Testis (tissue), 3 donors: ENCODE measurements around the gene PRELID3B. TPM values are rescaled to one million over a fixed set of nuclear protein-coding genes. Genes with fewer than 3 reads are reported as not detected.

ENCODE experiments used
- DNase-seq: peaks from one replicate; pipeline ENCODE4 v3.0.0-alpha.2; 2019
- H3K27ac ChIP-seq, 2 donors: fragments of 200-600 bp; sonication (generic); one replicate each; pipeline ENCODE4 v1.5.1; 2019
- H3K27me3 ChIP-seq: fragments of 200-600 bp; sonication (generic); one replicate; pipeline ENCODE4 v1.5.1; 2019
- H3K36me3 ChIP-seq: fragments of 200-600 bp; sonication (generic); one replicate; pipeline ENCODE4 v1.5.1; 2017; ENCODE audit warnings: low read depth; ENCODE audit errors: missing control alignments
- H3K4me1 ChIP-seq: fragments of 200-600 bp; sonication (generic); one replicate; pipeline ENCODE4 v1.5.1; 2019
- H3K4me3 ChIP-seq, 2 donors: fragments of 200-600 bp; sonication (generic); one replicate each; pipeline ENCODE4 v1.5.1; 2017 to 2019
- H3K9me3 ChIP-seq: fragments of 200-600 bp; sonication (generic); one replicate; pipeline ENCODE4 v1.5.1; 2017
- POLR2A ChIP-seq: fragments of 450-650 bp; IDR thresholded peaks from one replicate; pipeline ENCODE4 v1.6.1; 2017; ENCODE audit warnings: antibody characterized with exemption, mild to moderate bottlenecking, moderate library complexity
- WGBS, 2 donors: methylation state at CpG; one replicate each; pipeline ENCODE4 v1.1.5; 2018; 5-methylcytosine and 5-hydroxymethylcytosine counted together
- intact Hi-C: fragments of 100-400 bp; cut with DNase I; formaldehyde crosslinking; loops from one replicate; pipeline ENCODE4 v1.15.1; 2023; ENCODE audit warnings: low total_unique reads
- polyA plus RNA-seq: library from polyadenylated mRNA; stranded (reverse); fragments of 350-450 nt; fragmentation: Illumina TruSeq; extraction: RNeasy Lipid Tissue Mini Kit (QIAGEN cat#74804); gene quantifications from one replicate; pipeline ENCODE4 v1.2.3, GENCODE V29; 2014; ENCODE audit warnings: low read depth, low replicate concordance; ENCODE audit not compliant: insufficient read depth
- total RNA-seq, 2 donors: library from RNA; depleted of rRNA; stranded (reverse); fragments of >200 nt; gene quantifications; one replicate each; pipeline ENCODE4 v1.2.3, GENCODE V29; 2016
- TF ChIP-seq, protein P1 (sequence below), 3 experiments: fragments of 450-650 bp in 2 of 3; fragments of 200-600 bp in 1 of 3; sonication (generic) in 1 of 3; IDR thresholded peaks; one replicate each; pipeline ENCODE4 v1.5.1; 2016 to 2019; ENCODE audit warnings: antibody characterized with exemption in 3 of 3, mild to moderate bottlenecking in 2 of 3, moderate library complexity in 1 of 3

PRELID3B gene
- total and polyA plus RNA-seq, 3 donors from 2014 or later = 29.1 to 54.3 (median 35.3) TPM

DNA sequence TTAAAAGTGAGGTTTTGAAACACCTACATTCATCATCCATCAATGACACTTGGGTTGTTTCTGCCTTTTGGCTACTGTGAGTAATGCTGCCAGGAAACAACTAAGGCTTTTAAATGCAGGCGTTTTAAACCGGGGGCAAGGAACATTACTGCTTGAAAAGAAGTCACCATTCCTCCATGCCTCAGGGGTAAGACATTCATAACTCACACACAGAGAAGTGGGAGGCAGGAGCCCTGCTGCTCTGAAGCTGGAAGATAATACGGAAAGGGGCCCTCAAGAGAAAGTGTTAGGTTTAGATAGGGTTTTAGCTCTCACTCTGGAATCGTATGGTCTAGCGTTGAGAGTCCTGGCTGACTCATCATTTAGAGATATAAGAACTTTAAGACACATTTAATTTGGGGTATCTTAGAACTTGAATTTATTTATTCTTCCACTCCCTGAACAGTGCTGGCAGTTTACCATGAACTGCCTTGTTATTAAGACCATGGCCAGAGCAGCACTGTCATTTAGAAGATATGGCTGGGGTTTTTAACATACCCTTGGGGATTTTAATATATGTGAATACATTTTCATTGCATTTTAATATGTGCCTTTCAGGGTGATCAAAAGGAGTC is 21.5 kb downstream of the PRELID3B start:
- TF ChIP-seq POLR2A = no peak
- TF ChIP-seq, protein P1, sequence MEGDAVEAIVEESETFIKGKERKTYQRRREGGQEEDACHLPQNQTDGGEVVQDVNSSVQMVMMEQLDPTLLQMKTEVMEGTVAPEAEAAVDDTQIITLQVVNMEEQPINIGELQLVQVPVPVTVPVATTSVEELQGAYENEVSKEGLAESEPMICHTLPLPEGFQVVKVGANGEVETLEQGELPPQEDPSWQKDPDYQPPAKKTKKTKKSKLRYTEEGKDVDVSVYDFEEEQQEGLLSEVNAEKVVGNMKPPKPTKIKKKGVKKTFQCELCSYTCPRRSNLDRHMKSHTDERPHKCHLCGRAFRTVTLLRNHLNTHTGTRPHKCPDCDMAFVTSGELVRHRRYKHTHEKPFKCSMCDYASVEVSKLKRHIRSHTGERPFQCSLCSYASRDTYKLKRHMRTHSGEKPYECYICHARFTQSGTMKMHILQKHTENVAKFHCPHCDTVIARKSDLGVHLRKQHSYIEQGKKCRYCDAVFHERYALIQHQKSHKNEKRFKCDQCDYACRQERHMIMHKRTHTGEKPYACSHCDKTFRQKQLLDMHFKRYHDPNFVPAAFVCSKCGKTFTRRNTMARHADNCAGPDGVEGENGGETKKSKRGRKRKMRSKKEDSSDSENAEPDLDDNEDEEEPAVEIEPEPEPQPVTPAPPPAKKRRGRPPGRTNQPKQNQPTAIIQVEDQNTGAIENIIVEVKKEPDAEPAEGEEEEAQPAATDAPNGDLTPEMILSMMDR (IDR thresholded peaks at IDR 0.05) = no peak
- DNase-seq = peak; percentile 6
- Histone ChIP-seq H3K27ac (no peak overlapping the region), H3K36me3 (no peaks in the 10 kb centered on the region), H3K4me1 (peaks cover 21% of the 10 kb centered on the region), H3K4me3 (no peak overlapping the region), H3K9me3 (no peaks in the 10 kb centered on the region), H3K27me3 (no peaks in the 10 kb centered on the region)
- 57 to 76% methylated on average over 5 of the region's 5 CpGs for WGBS, 2 donors
- intact Hi-C loops = loop anchor here (10.0 kb wide), 1 partner anchor 136 kb away; no protein-coding TSS in a partner anchor

DNA sequence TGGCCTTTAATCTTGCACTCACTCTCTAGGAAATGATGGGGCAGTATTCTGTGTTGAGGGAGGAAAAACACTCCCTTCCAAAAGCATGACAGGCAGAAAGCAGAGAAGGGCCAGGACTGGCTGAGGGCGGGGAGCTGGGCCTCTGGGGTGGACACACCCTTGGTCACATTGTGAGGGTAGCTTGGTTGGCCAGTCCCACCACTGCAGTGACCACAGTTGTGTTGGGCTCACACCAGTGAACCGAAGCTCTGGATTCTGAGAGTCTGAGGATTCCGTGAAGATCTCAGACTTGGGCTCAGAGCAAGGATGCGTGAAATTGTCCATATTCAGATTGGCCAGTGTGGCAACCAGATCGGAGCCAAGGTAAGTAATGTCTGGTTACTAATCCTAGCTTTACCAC is 23.4 kb downstream of the PRELID3B start, which contains the start of gene TUBB1:
Gene TUBB1 (plus strand): TSS at position 213 of the 400 bp plus-strand sequence. CDS start 94 bp downstream, at position 307.
- no peak within 1 kb of the TSS for H3K27ac ChIP-seq
- WGBS, 2 donors = 82 to 97% methylated on average over 4 to 5 of the region's 5 CpGs
- H3K4me3 ChIP-seq = no peak within 1 kb of the TSS
- peaks cover 21% of the 10 kb centered on the region for H3K4me1 ChIP-seq
- no peak for DNase-seq
- no peaks in the 10 kb centered on the region for H3K9me3 ChIP-seq
- TF ChIP-seq POLR2A = no peak
- TF ChIP-seq, protein P1 (IDR thresholded peaks at IDR 0.05) = no peak
- intact Hi-C loops = no loop called here
- no peaks in the 10 kb centered on the region for H3K36me3 ChIP-seq
- H3K27me3 ChIP-seq = no peaks in the 10 kb centered on the region

DNA sequence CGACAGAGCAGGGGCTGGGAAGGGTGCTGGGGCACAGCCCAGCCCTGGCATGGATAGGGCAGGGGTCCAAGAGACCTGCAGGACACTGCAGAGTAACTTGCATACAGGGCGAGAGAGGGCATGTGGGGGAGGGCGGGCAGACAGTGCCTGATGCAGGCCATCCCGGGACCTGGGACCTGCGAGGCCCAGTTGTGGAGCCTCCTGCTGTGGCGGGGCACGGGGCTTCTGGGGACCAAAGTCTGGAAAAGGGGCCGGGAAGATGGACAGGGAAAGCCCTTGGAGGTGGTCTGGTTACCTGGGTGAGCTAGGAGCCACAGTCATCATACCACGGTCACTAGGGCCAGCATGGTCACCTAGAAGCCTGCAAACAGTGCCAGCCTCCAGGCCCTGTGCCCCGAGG is 23.8 kb downstream of the PRELID3B start:
- no peaks in the 10 kb centered on the region for H3K27me3 ChIP-seq
- H3K4me1 ChIP-seq = peaks cover 21% of the 10 kb centered on the region
- H3K27ac ChIP-seq = no peak overlapping the region
- WGBS, 2 donors = 90 to 93% methylated on average over 10 of the region's 10 CpGs
- intact Hi-C loops = no loop called here
- TF ChIP-seq, protein P1 (IDR thresholded peaks at IDR 0.05) = no peak
- TF ChIP-seq POLR2A = no peak
- no peak overlapping the region for H3K4me3 ChIP-seq
- H3K9me3 ChIP-seq = no peaks in the 10 kb centered on the region
- no peaks in the 10 kb centered on the region for H3K36me3 ChIP-seq
- DNase-seq = peak; percentile 9

DNA sequence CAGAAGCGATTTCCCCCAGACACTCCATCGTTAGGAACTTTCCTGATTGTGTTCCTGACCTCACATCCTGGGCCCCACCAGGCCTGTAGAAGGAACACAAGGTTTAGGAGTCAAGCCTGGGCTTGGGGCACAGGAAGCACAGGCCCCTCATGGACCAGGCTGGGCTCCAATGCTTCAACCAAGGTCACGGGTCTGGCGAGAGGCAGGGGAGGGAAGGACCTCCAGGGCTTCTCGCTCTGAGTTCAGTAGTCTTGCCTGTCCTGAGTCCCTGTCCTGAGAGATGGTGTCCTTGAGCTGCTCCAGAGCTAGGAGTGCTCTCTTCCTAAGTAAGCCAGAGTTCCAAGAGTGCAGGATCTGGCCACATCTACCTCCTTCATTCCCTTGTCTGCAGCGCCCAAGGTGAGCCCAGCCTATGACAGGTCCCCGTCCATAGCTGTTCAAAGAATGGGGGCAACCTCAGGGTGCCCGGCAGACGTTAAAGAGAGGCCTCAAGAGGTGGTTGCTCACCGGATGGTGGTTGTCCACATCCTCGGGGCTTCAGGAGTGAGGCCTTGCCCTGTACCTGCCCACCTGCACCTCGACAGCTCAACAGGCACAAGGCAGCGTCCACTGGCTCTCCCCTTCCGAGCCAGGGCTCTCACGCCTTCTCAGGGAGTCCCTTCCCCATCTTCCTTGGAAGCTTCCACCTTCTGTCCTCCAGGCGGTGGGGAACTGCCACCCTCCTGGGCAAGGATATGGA is 24.9 kb downstream of the PRELID3B start:
- TF ChIP-seq, protein P1 (IDR thresholded peaks at IDR 0.05) = no peak
- no peak for TF ChIP-seq POLR2A
- 78 to 83% methylated on average over 9 to 16 of the region's 16 CpGs for WGBS, 2 donors
- no peaks in the 10 kb centered on the region for H3K36me3 ChIP-seq
- H3K27ac ChIP-seq = peak overlapping the region; percentile 62 to 69
- no peaks in the 10 kb centered on the region for H3K9me3 ChIP-seq
- no peak overlapping the region for H3K4me3 ChIP-seq
- H3K4me1 ChIP-seq = peaks cover 21% of the 10 kb centered on the region
- H3K27me3 ChIP-seq = no peaks in the 10 kb centered on the region
- peak; percentile 10 for DNase-seq
- intact Hi-C loops = no loop called here
